GM10266 (cell line): ENCODE results near the gene PSTPIP1.
A peak's percentile ranks its signal among the peaks of the same experiment; 100 is the strongest.

Experiments used
- DNase-seq: peaks from one replicate; pipeline ENCODE4 v3.0.0; 2012; ENCODE audit errors: extremely low spot score
- CTCF ChIP-seq: IDR thresholded peaks from 2 replicates; pipeline ENCODE4 v1.5.1; 2012; ENCODE audit warnings: mild to moderate bottlenecking, low read depth; ENCODE audit not compliant: control insufficient read depth, insufficient read depth; ENCODE audit errors: missing control alignments

PSTPIP1 gene

GRCh38 chr15:76978522-76979330 lies 16.2 kb upstream of the PSTPIP1 start:
- TF ChIP-seq CTCF = no peak
- DNase-seq = no peak

- no peak for DNase-seq
- TF ChIP-seq CTCF = no peak
Measured at GRCh38 chr15:76979331-76979925, 15.5 kb upstream of the PSTPIP1 start.

GRCh38 chr15:76979996-76980520 lies 14.9 kb upstream of the PSTPIP1 start:
- no peak for DNase-seq
- TF ChIP-seq CTCF = no peak

- DNase-seq = no peak
- TF ChIP-seq CTCF = no peak
Measured at GRCh38 chr15:76982356-76982755, 12.6 kb upstream of the PSTPIP1 start.

- no peak for TF ChIP-seq CTCF
- DNase-seq = no peak
Measured at GRCh38 chr15:76982756-76983155, 12.2 kb upstream of the PSTPIP1 start.

- TF ChIP-seq CTCF = peak; percentile 6
- DNase-seq = no peak
Measured at GRCh38 chr15:76983590-76984375, 11.1 kb upstream of the PSTPIP1 start.
